ENCODE measurements around the gene SLC66A2.
A peak's percentile ranks its signal among the peaks of the same experiment; 100 is the strongest.
"Not testable (repeated sequence)": the region's sequence is repeated elsewhere in the genome, so short reads cannot be mapped to it uniquely, and the experiment has no call there.

SLC66A2 gene

DNA sequence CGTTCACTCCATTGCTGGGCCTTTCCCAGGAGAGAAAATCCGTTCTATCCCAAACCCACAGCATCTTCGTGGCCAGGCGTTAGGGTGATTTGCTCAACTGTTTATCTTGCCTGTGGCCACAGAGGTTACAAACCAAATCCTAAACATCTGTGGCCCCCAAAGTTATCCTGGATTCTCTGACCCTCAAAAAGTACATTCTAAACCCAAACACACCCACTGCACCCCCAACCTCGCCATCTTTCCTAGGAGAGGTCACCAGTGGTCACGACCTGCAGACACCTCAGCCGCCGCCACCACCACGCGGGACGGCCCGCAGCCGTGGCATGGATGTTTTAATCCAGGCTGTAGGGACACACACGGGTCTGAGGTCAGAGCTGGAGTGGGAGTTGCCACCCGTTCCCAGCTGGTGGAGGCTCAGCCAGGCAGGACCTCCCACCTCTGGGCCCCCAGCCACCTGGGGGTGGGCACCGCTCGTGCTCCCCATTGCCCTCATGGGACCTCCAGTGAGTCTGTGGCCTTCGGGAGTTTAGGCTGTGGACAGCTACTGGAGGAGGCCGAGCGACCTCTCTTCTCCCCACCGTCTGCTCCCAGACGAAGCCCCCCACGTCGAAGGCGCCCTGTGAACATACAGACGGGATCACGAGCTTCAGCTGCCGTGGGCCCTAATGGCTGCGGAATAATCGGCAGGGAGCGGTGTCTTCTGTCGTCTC lies 81.7 kb downstream of the SLC66A2 start:
- in situ Hi-C loops (cut with HindIII; ENCODE audit: low pct_unique_long_range_greater_than_20kb, low sequenced_read_pairs): no loop called here
- no peak for TF ChIP-seq JUND (IDR thresholded peaks at IDR 0.05; ENCODE audit: low read depth)
- DNase-seq (ENCODE audit: low read depth in 1 of 2, low spot score in 1 of 2): no peak

- TF ChIP-seq JUND (IDR thresholded peaks at IDR 0.05; ENCODE audit: low read depth): no peak
- no peak for DNase-seq (ENCODE audit: low read depth in 1 of 2, low spot score in 1 of 2)
- in situ Hi-C loops (cut with HindIII; ENCODE audit: low pct_unique_long_range_greater_than_20kb, low sequenced_read_pairs): no loop called here
These were observed 82.5 kb downstream of the SLC66A2 start for GRCh38 chr18:79868811-79869541.

- DNase-seq (ENCODE audit: low read depth in 1 of 2, low spot score in 1 of 2): no peak
- in situ Hi-C loops (cut with HindIII; ENCODE audit: low pct_unique_long_range_greater_than_20kb, low sequenced_read_pairs): no loop called here
- no peak for TF ChIP-seq JUND (IDR thresholded peaks at IDR 0.05; ENCODE audit: low read depth)
These were observed 83.2 kb downstream of the SLC66A2 start for GRCh38 chr18:79868168-79868784.

DNA sequence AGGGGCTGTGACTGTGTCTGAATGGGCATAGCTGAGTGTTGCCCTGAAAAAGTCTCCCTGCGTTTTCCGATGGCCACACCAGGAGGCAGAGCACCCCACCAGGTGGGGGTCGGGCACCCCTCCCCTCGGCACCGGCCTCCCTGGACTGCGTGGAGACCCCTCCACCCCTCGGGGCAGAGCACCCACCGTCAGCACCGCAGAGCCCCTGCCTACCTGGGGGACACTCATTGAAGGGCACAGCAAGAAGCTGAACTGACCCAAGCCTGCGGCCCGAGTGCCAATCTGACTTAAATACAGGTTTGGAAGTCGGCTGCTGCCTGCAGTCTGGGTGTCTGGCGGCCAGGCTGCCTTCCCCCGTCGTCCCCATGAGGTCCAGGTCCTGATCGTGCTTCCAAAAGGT lies 83.8 kb downstream of the SLC66A2 start:
- DNase-seq (ENCODE audit: low read depth in 1 of 2, low spot score in 1 of 2): no peak
- no peak for TF ChIP-seq JUND (IDR thresholded peaks at IDR 0.05; ENCODE audit: low read depth)
- in situ Hi-C loops (cut with HindIII; ENCODE audit: low pct_unique_long_range_greater_than_20kb, low sequenced_read_pairs): no loop called here

DNA sequence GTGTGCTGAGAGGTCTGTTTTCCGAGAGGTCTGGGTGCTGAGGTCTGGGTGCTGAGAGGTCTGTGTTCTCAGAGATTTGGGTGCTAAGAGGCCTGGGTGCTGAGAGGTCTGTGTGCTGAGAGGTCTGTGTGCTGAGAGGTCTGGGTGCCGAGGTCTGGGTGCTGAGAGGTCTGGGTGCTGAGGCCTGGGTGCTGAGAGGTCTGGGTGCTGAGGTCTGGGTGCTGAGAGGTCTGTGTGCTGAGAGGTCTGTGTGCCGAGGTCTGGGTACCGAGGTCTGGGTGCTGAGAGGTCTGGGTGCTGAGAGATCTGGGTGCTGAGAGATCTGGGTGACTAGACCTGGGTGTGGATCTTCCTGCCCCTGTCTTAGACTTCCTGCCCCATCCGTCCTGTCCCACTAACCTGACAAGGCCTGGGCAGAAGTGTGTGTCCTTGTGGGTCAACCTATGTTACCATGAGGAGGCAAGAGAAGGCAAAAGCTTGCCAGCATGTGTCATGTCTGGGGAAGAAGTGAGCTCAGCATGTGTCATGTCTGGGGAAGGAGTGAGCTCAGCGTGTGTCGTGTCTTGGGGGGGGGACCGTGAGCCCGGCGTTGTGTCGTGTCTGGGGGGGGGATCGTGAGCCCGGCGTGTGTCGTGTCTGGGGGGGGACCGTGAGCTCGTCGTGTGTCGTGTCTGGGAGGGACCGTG lies 84.4 kb downstream of the SLC66A2 start:
- TF ChIP-seq JUND (IDR thresholded peaks at IDR 0.05; ENCODE audit: low read depth): no peak

GRCh38 chr18:79865951-79866350 lies 85.5 kb downstream of the SLC66A2 start:
- DNase-seq (ENCODE audit: low read depth in 1 of 2, low spot score in 1 of 2): not testable (repeated sequence)

More for the DNA sequence above, 84.4 kb downstream of the SLC66A2 start:
- in situ Hi-C loops (cut with HindIII; ENCODE audit: low pct_unique_long_range_greater_than_20kb, low sequenced_read_pairs): no loop called here
- DNase-seq (ENCODE audit: low read depth in 1 of 2, low spot score in 1 of 2): peak in 1 of 2 experiments; percentile 18

GRCh38 chr18:79864955-79865354 lies 86.5 kb downstream of the SLC66A2 start:
- in situ Hi-C loops (cut with HindIII; ENCODE audit: low pct_unique_long_range_greater_than_20kb, low sequenced_read_pairs): not testable (repeated sequence)

More at GRCh38 chr18:79865951-79866350, 85.5 kb downstream of the SLC66A2 start:
- in situ Hi-C loops (cut with HindIII; ENCODE audit: low pct_unique_long_range_greater_than_20kb, low sequenced_read_pairs): not testable (repeated sequence)

GRCh38 chr18:79864006-79864725 lies 87.3 kb downstream of the SLC66A2 start:
- TF ChIP-seq JUND (IDR thresholded peaks at IDR 0.05; ENCODE audit: low read depth): no peak
- no peak for DNase-seq (ENCODE audit: low read depth in 1 of 2, low spot score in 1 of 2)
- in situ Hi-C loops (cut with HindIII; ENCODE audit: low pct_unique_long_range_greater_than_20kb, low sequenced_read_pairs): no loop called here

More at GRCh38 chr18:79864955-79865354, 86.5 kb downstream of the SLC66A2 start:
- DNase-seq (ENCODE audit: low read depth in 1 of 2, low spot score in 1 of 2): not testable (repeated sequence)

DNA sequence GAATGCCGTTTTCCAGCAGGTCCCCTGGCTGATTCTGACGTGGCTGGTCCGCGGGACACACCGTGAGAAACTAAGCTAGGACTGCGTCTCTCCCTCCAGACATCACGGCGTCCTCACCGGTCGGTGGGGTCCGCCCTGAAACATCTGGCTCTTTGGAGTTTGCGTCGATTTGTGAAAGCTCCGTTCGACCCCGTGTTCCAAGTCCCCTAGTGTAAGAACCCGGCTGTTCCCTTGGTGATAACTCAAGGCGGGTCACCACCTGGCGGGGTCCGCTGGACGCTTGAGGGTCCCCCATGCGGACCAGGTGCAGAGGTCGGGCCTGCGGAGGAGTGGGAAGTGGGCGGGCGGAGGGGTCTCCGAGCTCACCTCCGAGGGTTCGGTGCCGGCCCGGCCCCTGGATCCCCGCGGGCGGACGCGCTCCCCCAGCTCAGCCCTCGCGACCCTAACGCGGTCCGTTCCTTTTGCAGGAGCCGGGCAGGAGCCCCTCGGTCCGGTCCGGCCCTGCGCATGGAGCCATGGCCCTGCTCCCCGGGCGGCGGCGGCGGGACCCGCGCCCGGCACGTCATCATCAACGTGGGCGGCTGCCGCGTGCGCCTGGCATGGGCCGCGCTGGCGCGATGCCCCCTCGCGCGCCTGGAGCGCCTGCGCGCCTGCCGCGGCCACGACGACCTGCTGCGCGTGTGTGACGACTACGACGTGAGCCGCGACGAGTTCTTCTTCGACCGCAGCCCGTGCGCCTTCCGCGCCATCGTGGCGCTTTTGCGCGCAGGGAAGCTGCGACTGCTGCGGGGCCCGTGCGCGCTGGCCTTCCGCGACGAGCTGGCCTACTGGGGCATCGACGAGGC lies 88.1 kb downstream of the SLC66A2 start:
- TF ChIP-seq JUND (IDR thresholded peaks at IDR 0.05; ENCODE audit: low read depth): no peak
- in situ Hi-C loops (cut with HindIII; ENCODE audit: low pct_unique_long_range_greater_than_20kb, low sequenced_read_pairs): no loop called here
- DNase-seq (ENCODE audit: low read depth in 1 of 2, low spot score in 1 of 2): no peak

DNA sequence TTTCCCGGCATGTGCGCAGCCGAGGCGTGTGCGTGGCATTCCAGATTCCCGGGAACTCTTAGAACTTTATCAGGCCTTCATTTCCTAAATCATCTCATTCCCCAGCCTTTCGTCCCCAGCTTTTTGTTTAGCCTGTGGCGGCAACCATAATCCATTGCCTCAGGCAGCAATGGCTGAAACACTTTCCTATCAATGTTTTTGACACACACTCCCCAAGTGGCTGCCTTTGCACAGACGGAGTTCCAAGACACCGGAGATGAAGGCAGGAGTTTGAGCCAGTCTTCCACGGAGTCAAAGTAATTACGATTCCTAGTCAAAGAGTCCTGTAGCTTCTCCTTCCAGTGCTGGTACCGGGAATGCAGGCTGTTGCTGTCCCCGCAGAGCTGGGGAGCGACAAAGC lies 88.9 kb downstream of the SLC66A2 start:
- no peak for TF ChIP-seq JUND (IDR thresholded peaks at IDR 0.05; ENCODE audit: low read depth)
- in situ Hi-C loops (cut with HindIII; ENCODE audit: low pct_unique_long_range_greater_than_20kb, low sequenced_read_pairs): no loop called here
- DNase-seq (ENCODE audit: low read depth in 1 of 2, low spot score in 1 of 2): no peak

GRCh38 chr18:79861687-79862086 lies 89.8 kb downstream of the SLC66A2 start:
- TF ChIP-seq JUND (IDR thresholded peaks at IDR 0.05; ENCODE audit: low read depth): no peak
- in situ Hi-C loops (cut with HindIII; ENCODE audit: low pct_unique_long_range_greater_than_20kb, low sequenced_read_pairs): no loop called here
- DNase-seq (ENCODE audit: low read depth in 1 of 2, low spot score in 1 of 2): no peak
